NCI-H2227 (cell line): ENCODE results near the gene TSFM.

Experiments used
- DNase-seq: peaks from one replicate; lab custom pipeline; 2025; ENCODE audit not compliant: unreplicated experiment; lab: John Stamatoyannopoulos, UW

TSFM gene

DNA sequence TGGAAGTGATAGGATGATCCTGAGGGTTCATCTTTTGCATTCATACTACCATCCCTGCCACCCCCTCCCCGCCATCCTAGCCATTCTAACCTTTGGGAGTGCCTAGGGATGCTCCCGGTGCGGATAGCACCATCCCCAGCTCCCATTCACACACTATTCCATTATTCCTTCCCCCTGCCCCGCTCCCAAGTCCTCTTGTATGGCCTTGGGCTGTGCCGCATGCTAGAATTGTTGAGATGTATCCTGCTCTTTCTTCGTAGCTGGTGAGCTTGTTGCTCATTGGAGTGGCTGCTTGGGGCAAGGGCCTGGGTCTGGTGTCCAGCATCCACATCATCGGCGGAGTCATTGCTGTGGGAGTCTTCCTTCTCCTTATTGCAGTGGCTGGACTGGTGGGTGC is 37.1 kb upstream of the TSFM start:
- DNase-seq = no peak

DNA sequence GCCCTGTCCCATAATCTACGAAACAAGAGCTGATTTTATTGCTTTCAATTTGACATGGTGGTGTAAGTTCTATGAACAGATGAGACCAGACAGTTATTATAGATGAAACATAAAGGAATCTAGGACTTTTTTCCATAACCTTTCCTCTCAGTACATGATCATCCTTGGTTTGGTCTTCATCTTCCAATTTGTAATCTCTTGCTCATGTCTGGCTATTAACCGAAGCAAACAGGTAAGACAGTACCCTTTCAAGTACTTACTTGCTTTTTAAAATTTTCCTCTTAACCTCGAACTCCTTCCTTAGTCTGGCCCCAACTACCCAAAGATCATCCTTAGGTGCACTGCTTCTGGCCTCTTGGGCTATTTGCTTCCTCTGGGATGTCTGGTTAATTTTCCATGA is 36.6 kb upstream of the TSFM start:
- DNase-seq = no peak

DNA sequence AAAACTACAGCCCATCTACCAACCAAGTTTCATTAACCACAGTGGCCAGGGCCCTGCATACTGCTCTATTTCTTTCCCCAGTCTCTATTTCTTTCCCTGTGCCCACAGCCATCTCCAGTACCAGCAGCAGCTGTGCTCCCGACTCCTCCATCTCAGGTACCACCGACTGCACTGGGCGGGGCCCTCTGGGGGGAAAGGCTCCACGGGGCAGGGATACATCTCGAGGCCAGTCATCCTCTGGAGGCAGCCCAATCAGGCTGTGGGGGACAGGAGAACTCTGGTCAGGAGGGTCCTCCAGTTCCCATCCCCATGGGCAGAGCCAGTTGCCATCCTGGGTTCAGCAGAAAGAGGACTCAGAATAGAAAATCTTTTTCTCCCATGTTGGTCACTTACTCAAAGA is 33.5 kb upstream of the TSFM start:
- no peak for DNase-seq

DNA sequence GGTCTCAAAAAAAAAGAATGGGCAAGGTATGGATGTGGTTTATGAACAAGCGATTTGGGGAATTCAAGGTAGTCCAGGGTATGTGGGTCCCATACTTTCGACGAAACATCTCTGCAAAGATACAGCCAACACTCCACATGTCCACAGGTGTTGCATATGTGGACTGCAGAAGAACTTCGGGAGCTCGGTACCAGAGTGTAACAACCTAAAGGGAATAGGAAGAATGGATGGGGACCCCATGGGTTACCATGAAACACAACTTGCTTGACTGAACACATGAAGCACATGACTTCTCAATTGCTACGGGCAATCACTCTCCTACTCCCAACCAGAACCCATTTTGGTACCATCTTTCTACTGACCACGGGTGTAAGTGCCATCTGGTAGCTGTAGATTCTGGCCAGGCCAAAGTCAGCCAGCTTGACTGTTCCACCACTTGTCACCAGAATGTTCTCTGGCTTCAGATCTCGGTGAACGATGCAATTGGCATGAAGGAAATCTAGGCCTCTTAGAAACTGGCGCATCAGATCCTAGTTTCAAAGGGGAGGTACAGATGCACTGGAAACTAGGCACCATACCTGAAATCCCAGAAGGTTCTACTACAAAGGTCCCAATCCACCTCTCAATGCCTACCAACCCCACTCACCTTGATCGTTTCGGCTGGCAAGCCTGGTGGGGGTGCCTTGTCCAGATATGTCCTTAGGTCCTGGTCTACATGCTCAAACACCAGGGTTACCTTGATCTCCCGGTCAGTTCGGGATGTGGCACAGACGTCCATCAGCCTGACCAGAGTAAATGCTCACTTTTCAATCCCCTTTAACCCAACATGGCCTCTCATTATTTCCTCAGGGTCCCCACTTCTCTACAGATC is 31.8 kb upstream of the TSFM start:
- DNase-seq = no peak

DNA sequence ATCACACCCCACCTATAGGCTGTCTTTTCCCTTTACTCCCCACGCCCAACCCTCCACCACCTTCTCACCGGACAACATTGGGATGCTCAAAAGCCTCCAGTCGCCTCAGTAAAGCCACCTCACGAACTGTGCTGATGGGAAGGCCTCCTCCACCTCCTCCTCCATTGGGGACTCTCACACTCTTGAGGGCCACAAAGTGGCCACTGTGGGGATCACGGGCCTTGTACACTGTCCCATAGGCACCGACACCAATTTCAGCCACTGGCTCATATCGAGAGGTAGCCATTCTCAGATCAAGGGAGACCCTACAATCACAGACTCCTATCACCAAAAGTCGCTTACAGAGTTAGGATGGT is 31.2 kb upstream of the TSFM start:
- DNase-seq = no peak

DNA sequence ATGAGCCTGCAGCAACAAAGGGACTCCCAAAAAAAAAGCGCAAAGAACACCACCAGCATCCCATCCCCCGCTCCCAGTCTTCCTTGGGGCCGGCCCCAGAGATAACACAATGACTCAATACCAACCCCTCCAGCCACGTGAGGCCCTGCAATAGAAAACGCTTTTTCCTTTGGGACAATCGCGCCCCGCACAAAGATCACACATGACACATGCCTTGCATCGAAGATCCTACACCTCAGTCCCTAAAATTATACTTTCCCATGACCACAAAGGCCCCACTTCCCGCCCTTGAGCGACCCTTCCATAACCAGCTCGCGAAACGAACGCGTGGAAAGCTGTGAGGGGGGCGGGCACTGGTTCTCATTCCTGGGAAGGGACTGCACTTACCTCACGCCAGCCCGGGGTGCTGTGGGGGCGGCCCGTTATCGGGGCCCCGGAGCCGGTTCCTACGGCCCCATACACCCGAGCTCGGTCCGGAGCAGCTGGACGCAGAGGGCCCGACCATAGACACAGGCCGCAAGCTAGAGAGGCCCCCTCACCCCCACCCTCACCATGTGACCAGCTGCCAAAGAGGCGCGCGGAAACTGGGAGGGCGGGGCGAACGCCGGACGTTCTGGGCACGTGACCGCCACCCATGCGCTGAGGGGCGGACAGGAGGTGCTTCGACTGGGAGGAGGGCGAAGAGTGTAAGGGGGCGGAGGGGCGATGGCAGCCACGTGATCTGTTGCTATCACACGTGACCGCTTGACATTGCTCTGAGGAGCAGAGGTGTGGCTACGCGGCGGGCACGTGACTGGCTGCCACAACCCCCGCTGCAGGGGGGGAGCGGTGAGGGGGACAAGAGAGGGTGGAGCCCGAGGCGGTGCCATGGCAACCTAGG is 30.6 kb upstream of the TSFM start, which contains the start of gene CDK4:
TSS of gene CDK4 (minus strand) at position 523 of the 880 bp plus-strand sequence. CDS start 593 bp downstream, outside the sequence.
- peak; percentile 98 for DNase-seq

DNA sequence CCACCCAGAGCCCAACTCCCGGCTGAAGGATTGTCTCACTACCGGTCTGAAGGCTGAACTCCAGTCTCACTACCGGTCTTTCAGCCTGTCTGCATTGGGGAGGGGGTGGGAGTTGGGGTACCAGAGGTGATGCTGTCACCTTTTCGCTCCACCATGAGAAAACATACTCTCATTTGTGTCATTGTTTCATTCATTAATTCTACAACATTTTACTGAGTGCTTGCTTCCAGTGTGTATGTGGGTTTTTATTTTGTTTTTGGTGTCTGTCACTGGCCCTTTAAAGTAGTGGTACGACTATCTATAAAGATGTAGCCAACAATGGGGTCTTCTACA is 30.0 kb upstream of the TSFM start:
- no peak for DNase-seq

DNA sequence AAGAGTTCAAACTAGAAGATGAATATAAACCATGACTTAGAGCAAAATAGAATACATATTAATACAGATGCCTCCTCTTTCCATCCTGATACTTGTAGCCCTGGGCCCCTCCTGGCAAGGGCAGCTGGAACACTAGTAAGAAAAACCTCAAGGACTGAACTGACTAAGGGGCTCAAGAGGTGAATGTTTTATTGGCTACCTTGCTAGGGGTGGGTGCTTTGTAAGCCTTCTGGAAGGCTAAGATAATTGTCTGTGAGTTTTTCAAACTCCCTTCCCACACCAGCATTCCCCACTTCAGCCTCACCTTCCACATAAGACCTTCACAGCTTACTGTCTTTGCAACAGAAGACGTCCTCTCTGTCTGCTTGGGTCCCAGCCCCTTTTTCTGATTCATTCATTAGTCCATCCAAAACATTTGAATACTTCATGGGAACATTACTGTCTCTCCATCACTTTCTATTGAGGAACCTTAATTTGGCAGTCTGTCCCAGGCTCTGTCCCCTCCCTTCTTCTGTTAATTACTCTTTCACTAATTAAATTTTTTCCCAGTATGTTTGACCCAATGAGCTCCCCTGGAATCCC is 28.7 kb upstream of the TSFM start:
- no peak for DNase-seq

DNA sequence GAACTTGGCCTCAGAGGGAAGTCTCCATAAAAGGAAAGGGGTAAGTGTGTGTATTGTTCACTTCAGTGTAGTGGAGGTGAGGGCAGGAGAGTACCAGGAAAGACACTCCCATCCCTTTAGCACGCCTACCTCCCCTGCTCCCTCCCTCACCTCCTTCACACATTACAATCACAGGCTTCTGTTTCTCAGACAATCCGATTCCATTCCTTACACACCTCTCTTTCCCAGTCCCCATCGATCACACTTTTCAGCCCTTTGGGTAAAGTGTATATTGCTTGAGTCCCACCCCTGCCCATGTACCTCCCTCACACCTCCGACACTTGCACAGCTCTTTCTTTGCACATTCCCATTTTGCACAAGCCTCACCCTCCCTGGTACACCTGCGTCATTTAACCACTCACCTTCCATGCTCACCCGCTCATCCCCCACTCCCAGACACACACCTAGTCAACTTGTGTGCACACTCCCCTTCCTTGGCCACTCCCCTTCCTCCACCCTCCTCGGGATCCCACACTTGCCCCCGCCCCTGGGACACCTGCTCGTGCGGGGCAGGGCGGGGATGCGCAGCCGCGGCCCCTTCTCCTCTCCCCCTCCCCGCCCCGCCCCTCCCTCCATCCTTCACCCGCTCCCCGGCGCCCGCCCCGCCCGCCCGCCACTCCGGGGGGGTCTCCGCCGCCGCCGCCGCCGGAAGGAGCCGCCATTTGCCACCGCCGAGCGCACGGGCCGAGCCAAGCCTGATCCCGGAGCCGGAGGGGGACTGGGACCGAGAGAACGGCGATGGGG is 28.0 kb upstream of the TSFM start, which contains the start of gene MARCHF9:
TSS of gene MARCHF9 (plus strand) at position 693 of the 783 bp plus-strand sequence. CDS start 426 bp downstream, outside the sequence.
- DNase-seq = peak; percentile 84

DNA sequence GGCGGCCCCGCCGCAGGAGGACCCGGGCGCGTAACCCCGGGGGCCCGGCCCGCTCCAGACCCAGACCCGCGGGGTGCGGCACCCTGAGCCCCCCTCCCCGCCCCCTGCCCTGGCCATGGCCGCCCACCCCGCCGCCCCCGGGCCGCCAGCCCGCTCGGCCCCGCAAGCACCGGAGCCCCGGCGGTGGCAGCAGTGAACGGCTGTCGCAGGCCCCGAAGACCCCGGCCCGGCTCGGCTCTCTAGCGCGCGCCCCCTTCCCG is 27.5 kb upstream of the TSFM start:
- DNase-seq = no peak

DNA sequence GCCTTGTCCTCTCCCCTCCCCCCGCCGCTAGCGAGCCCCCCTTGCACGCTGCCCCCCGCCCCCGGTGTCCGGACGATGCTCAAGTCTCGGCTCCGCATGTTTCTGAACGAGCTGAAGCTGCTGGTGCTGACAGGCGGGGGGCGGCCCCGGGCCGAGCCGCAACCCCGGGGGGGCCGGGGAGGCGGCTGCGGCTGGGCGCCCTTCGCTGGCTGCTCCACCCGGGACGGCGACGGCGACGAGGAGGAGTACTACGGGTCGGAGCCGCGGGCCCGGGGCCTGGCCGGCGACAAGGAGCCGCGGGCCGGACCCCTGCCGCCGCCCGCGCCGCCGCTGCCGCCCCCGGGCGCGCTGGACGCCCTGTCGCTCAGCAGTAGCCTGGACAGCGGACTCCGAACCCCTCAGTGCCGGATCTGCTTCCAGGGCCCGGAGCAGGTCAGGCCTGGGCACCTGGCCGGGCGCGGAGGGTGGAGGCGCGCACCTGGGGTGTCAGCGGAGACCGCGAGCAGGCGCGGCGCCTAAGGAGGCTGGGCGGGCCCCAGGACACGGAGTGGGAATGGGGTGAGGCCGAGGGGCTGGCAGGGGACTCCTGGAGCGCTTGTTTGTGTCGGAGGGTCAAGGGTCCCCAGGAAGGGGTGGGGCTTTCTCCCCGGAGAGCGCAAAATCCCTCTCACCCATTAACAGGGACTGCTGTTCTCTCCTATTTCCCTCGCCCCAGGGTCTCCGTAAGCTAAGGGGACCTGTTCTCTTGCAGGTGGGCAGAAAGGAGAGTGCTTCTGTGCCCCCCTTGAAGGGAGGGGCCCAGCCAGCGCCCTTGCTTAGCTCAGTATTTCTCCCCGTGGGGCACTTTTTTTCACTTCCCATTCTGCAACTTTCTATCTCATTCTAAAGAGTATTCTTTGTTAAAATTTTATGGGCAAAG is 26.9 kb upstream of the TSFM start:
- DNase-seq = no peak

DNA sequence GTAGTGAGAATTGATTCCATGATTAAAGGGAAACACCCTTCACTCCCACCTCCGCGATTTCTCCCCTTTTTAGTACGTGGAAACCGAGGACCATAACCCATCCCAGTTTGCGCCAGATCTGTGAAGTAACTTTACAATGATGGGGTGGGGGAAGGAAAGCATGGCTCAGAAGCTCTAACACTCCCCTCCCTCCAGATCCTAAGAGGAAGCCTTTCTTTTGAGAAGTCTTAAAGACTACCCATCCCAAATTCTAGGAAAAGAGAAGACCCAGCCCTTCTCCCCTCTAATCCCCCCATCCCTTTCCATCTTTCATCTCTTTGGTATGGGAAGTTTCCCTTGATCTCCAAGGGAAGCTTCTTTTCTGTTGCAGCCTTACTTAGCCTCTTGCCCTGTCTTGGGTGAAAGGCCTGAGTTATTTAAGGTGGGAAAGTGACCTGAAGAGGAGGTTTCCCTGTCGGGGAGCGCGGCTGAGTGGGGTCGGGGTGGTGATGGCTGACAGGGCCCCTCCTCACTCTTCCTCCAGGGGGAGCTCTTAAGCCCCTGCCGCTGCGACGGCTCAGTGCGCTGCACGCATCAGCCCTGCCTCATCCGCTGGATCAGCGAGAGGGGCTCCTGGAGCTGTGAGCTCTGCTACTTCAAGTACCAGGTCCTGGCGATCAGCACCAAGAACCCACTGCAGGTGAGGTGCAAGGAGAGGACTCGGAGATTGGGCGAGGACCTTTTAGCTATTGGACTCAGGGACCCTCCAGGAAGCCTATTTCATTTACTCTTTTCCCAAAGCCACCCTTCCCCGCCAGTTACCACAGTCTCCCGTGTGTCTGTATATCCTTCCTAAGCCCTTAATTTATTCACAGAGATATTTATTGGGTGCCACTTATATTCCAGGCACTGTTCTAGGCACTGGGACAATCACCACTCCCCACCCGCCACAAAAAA is 25.9 kb upstream of the TSFM start:
- peak; percentile 57 for DNase-seq

DNA sequence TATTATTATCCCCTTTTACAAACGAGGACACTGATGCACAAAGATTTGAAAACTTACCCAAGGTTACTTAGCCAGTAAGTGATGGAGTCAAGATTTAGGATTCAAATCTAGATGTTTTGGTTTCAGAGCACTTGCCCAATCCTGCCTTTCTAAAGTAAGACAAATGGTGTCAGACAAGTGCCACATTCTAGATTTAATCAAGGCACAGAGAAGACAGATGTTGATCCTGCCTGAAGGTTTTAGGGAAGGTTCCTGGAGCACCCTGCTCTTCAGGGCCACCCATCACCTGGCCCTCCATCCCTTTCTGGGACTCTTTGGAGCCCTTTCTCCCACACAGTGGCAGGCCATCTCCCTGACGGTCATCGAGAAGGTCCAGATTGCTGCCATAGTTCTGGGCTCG is 24.8 kb upstream of the TSFM start:
- DNase-seq = no peak

DNA sequence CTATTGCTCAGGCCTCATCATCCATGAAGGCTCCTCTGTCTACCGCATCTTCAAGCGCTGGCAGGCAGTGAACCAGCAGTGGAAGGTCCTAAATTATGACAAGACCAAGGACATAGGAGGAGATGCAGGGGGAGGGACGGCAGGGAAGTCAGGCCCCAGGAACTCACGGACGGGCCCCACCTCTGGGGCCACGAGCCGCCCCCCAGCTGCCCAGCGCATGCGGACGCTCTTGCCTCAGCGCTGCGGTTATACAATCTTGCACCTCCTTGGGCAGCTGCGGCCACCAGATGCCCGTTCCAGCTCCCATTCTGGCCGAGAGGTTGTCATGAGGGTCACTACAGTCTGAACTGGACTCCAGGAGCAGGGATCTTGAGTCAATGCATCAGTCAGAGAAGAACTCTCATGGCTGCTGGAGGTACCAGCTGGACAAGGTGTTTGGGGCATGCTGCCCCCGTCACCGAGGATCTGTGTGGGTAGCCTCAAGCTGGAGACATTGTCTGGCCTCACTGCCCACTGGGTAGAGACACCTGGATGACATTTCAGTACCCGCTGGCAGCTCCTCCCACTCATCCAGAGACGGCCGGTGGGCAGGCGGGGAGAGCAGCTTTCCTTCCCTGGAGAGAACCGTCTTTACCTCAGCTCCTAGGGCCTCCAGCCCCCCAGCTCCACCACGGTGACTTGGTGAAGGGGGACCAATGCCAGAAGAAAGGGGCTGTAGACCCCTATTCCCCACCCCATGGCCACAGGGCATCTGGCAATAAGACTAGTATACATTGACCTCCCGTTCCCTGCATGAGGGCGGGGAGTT is 23.8 kb upstream of the TSFM start:
- DNase-seq = no peak

DNA sequence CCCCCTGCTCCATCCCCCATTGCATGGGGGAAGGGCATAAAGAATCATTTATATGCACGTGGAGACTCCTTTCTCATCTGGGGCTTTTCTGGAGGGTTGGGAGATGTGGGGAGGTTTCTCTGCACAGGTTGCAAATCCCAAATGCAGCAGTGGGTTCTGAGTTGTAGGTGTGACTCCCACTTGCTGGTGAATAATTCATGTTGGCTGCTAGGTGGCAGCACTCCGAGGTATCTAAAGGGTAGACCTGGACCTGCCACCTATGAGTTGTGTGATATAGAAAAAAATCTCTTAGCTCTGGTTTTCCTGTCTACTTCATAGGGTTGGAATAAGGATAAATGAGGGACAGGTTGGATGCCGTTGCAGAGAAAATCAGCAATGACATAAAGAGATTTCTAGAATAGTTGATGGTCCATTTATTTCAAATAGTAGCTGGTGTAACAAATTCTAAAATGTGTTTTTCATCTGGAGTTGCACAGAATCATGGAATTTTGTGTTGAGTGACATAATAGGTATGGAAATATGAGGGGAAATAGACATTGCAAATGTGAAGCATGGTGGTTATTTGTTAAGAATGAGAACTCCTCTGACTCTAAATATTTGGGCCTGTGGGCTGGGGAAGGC is 23.1 kb upstream of the TSFM start:
- DNase-seq = peak; percentile 20

DNA sequence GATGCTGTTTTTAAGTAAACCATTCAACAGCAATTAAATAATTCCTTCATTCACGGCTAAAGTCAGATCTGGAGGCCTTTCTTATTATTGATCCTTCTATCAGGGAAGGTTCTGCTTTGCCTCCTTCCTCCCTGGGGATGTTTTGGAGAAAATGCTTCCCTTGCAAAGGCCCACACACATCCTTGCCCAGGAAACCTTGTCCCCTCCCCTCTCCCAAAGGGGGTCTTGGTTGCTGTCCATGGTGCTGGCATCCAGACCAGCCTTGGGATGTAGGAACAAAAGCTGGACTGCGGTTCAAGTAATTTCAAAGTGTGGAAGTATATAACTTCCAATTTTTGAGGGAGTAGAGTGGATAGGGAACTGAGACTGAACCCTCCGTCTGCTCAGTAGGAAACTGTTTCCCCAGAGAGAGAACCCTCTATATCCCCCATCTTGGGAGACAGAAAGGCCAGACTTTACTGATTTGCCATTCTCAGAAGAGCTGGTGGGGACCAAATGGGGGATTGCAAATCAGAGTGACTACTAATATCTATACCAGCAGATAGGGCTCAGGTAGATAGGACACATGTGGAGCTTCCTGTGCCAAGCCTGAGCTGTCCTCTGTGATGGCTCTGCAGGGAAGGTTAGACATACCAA is 22.1 kb upstream of the TSFM start:
- DNase-seq = no peak

DNA sequence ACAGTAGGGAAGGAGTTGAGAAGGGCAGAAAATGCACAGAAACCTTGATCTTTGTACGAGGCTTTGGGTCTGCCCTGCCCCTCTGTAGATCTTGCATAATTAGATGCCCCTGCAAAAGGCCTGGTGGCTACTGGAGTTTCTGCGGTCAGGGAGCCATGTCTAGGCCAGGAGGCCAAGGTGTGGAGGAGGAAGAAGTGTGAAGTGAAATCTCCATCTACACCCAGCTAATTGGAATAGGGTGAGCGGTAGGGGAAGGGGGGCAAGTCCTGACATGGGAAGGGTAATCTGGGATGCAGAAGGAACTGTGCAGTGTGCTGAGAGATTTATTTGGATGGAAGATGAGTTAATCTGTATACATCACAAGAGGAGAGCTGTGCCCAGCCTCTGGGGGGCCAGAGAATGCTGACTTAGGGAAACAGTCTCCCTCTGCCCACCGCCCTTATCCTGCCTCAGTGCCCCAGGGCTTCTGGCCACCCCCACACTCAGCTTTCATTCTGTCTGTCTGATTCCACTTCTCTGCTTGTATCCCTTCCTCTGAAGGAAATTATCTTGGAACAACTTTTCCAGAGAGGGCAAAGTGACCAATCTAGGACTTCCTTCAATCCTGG is 21.1 kb upstream of the TSFM start:
- DNase-seq = no peak
